Measurements from ENCODE around the gene SCARB1.

The SCARB1 gene

DNA sequence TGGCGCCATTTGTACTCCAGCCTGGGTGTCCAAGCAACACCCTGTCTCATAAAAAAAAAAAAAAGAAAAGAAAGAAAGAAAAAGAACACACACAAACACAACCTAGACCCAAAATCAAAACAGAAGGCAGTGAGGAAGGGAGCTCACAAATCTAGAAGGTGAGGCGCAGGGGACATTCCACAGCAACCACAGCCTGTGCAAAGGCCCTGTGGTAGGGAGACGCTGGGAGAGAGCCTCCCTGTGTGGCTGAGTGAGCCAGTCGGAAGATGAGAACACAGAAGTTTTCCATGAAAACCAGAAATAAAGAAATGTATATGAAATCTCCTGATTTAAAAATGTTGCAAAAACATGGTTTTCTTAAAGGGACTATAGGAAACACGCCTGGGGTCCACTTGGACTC, 44.6 kb downstream of the SCARB1 start:
- no peak for DNase-seq

DNA sequence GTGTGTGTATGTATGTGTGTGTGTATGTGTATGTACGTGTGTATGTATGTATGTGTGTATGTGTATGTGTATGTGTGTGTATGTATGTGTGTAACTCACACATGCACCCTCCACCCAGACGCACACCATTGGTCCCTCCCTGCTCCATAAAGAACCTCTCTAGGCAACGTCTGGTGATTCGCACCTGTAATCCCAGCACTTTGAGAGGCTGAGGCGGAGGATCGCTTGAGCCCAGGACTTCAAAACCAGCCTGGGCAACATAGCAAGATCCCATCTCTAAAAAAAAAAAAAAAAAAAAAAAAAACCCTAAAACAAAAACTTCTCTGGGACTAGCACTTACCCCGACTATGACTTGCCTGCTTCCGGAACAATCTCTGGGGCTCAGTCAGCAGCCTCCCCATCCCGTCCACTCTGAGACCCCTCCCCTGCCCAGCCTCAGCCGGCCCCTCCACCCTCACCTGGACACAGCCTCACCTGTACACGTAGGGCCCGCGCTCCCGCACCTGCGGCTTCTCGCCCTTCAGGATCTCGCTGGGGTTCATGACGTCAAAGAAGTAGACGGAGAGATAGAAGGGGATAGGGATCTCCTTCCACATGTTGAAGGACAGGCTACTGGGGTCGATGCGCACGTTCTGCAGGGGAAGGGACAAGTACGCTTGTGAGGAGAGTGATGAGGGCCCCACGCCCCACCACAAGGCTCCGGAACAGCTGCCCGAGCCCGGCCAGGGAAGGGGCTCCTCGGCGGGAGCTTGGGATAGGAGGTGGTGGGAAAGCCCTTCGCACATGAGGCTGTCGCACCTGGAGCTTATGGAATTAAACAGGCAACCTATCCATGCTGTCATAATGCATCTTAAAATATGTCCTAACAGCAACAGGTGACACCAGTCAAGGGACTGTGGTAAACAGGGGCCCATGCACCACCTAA, 46.3 kb downstream of the SCARB1 start:
- no peak for DNase-seq

GRCh38 chr12:124816295-124816854, 47.3 kb downstream of the SCARB1 start:
- DNase-seq = no peak

- peak; percentile 75 for DNase-seq
Observed at GRCh38 chr12:124814741-124815613, 48.7 kb downstream of the SCARB1 start.

- DNase-seq = no peak
Observed at GRCh38 chr12:124813782-124814181, 49.9 kb downstream of the SCARB1 start.

DNA sequence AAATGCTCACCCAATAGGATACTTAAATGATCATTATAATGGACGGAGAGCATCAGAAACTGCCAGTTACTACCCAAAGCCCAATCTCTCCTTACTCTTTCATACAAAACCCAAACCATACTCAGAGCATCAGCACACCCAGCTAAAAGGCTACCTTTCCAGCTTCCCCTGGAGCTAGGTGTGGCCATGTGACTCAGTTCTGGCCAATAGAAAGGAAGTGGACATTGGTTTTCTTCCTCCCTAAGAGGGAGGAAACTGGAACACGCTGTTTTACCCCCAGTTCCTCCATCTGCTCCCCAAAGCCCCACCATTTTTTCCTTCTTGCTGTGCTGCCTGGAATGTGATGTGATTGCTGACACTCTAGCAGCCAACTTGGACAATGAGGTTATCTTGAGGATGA, 50.7 kb downstream of the SCARB1 start:
- DNase-seq = no peak

DNA sequence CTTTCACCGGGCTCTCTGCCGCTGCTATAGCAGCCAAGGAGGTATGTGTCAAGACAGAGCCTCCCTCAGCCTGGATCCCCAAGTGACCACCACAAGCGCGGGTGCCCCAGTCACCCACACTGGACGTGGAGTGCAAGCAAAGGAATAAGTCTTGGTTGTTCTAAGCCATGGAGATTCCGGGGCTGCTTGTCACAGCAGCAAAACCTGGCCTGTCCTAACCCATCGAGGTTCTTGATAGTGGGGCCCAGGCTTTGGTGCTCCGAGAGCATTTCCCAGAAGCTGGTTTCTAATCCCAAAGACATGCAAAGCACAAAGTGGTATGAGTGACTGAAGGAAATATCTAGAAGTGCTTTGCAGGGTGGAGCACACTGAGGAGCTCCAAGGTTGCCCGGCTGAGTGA, 51.3 kb downstream of the SCARB1 start:
- DNase-seq = no peak

DNA sequence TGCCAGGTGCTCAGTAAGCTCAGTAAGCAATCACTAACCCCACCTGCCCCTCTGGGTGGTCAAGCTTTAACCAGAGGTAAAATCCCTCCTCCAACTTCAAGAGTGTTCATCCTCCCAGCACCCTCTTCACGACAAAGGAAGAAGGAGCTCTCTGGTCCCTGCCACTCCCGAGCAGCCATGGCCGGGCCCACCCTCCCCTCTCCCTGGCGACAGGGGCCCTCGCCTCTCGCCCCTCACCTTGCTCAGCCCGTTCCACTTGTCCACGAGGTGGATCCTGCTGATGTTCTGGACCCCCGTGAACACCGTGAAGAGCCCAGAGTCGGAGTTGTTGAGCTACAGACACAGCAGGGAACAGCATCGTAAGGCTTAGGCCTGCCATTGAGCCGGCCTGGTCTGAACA, 52.0 kb downstream of the SCARB1 start:
- DNase-seq = no peak

DNA sequence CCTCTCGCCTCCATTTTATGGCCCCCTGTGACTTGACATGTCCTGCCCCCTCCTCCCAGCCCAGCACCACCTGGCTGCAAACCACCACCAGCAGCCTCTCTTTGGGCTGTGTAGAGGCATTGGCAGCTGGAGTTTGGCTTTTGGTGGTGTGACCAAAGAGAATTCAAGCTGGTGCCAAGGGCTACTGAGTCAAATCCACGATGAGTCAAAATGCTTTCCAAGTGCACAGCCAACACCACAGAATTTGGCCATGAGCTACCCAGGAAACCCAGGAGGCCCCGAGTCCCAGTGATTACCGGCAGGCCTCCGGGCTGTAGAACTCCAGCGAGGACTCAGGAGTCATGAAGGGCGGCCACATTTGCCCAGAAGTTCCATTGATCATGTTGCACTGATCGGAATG, 53.8 kb downstream of the SCARB1 start:
- no peak for DNase-seq

- DNase-seq = no peak
Observed at GRCh38 chr12:124809391-124809790, 54.3 kb downstream of the SCARB1 start.

DNA sequence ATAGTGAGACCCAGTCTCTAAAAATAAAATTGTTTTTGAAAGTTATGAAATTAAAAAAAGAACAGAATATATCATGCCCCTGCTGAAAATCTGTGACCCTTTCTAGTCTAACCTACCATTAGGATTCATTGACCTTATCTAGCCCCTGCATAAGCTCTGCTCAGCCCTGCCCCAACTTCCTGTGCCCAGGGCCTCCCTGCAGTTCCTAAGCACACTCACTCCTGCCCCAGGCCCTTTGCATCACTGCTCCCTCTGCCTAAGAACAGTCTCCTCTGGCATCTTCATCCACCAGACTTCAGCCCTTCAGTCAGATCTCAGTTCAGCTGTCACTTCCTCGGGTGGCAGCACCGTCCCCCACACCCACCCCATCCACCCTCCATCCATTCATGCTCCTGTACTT, 55.4 kb downstream of the SCARB1 start:
- DNase-seq = no peak

GRCh38 chr12:124805876-124806668, 57.6 kb downstream of the SCARB1 start:
- no peak for DNase-seq

DNA sequence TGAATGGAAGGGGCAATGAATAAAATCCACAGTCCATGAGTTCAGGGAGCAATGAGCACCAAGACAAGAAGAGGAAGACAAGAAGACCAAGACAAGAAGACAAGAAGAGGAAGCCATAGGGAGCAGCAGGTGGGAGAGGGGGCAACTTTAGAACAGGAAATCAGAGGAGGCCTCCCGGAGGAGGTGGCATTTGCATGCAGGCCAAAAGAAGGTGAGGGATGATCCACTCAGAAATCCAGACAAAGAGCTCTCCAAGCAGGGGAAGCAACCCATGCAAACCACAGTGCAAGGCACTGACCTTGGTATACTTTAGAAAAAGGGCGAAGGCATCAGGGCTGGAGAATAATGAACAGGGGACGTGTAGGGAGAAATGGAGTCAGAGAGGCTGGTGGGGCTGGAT, 58.6 kb downstream of the SCARB1 start:
- DNase-seq = no peak

- no peak for DNase-seq
Observed at GRCh38 chr12:124804011-124804621, 59.5 kb downstream of the SCARB1 start.

DNA sequence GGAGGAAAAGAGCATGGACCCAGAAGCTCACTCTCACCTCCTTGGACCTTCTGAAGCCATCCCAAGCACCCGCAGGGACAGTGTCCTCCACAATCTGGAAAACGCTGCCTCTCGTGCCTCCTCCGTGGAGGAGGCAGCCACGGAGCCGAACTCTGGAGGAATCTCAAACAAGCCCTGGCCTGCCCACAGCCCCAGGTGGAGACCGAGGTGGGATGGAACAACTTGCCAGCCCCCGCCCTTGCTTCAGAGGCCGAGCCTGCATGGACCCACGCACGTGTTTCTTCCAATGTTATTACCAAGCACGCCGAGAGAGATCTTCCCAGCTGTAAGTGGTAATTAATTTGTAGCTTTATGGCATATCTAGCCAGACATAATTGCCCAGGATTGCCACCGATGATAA, 61.3 kb downstream of the SCARB1 start:
- no peak for DNase-seq

GRCh38 chr12:124800506-124800905, 63.2 kb downstream of the SCARB1 start:
- DNase-seq = no peak

DNA sequence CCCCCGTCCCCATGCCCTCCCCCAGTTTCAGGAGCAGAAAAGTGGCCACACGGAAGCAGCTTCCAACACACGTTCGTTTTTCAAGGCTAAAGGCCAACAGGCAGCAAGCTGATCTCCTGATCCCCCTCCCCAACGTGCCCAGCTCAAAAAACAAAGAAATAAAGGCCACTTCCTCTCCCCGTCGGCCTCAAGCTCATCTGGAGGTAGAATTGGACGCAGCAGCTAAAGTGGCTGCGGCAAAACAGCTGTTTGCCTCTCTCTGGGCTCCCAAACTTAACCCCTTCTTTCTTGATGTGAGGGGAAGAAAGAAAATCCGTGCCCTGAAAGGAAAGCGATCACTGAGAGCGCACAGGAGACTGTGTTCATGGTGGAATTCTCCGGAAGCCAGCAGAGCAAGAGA, 66.3 kb downstream of the SCARB1 start:
- DNase-seq = no peak

- no peak for DNase-seq
Observed at GRCh38 chr12:124796303-124796960, 67.2 kb downstream of the SCARB1 start.

DNA sequence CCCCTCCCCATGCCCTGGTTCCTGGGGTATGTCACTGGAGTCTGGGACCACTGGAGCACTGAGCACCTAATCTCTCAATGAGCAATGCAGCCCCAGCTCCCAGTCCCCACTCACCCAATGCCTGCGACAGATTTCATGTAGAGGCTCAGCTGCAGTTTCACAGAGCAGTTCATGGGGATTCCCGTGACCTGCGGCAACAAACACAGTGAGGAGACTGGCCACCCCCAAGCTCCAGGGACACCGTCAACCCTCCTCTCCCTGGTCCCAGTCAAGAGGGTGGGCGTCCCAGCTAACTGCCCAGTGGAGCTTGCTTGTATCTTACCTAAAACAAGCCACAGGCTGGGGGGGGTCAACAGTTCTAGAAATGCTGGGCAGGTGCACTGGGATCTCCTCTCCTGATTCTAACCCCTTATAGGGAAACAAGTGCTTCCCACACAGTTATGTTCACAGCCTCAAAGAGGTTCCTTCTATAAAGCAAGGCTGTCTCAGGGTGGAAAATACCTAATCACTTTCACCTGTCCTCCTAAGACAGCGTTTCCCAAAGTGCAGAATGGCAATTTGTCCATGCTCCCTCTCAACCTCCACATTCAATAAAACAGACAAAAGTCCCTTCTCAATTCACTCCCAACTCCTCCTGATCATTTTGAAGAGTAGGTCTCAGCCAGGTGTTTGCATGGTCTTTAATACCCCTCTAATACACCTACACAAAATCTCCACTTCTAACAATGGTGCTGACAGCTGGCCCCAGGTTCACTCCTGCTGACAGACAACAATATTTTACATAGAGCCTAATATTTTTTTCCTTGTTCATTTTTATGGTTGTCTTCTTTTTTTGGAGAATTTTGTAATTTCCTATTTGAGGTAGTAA, 68.3 kb downstream of the SCARB1 start:
- no peak for DNase-seq

- no peak for DNase-seq
Observed at GRCh38 chr12:124792961-124793441, 70.7 kb downstream of the SCARB1 start.

DNA sequence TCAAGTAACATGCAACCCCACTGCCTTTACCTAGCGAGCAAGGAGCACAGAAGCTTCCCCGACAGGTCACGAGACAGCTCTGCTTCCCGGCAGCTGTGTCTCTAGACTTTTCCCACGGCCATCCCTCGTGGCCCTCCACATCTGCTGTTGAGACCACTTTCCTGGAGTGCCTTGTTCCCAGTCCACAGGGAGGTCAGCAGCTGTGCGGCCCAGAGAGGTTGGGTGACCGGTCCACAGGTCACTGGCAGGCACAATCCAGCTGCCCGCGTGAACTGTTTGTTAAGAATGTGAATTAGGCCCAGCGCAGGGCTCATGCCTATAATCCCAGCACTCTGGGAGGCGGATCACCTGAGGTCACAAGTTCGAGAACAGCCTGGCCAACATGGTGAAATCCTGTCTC, 71.5 kb downstream of the SCARB1 start:
- no peak for DNase-seq
